Loucy (cell line): ENCODE results near the gene CIB2.
"Not testable (repeated sequence)": the region's sequence is repeated elsewhere in the genome, so short reads cannot be mapped to it uniquely, and the experiment has no call there.

ENCODE experiments used
- H2AFZ ChIP-seq: fragments of 200-600 bp; sonication (generic); 2 replicates; pipeline ENCODE4 v1.6.0; 2016; ENCODE audit warnings: antibody characterized with exemption, mild to moderate bottlenecking, low read length, moderate library complexity
- H3F3A ChIP-seq: fragments of 200-600 bp; 2 replicates; pipeline ENCODE4 v1.6.0; 2016; ENCODE audit warnings: antibody characterized with exemption, low read depth, mild to moderate bottlenecking
- H3K27me3 ChIP-seq: fragments of 200-600 bp; sonication (generic); 2 replicates; pipeline ENCODE4 v1.6.1; 2014; ENCODE audit warnings: low read length, mild to moderate bottlenecking; ENCODE audit not compliant: insufficient read depth, poor library complexity, severe bottlenecking
- H3K36me3 ChIP-seq: fragments of 200-600 bp; sonication (generic); 2 replicates; pipeline ENCODE4 v1.6.1; 2016; ENCODE audit warnings: low read length; ENCODE audit not compliant: insufficient read depth
- H3K4me1 ChIP-seq: fragments of 200-600 bp; sonication (generic); 2 replicates; pipeline ENCODE4 v1.5.1; 2014; ENCODE audit warnings: low read length, mild to moderate bottlenecking; ENCODE audit not compliant: insufficient read depth, poor library complexity, severe bottlenecking
- H3K4me2 ChIP-seq: fragments of 200-600 bp; sonication (generic); 2 replicates; pipeline ENCODE4 v1.6.0; 2014; ENCODE audit warnings: antibody characterized with exemption, low read length, low read depth, mild to moderate bottlenecking; ENCODE audit not compliant: poor library complexity, severe bottlenecking
- H3K4me3 ChIP-seq: fragments of 200-600 bp; sonication (generic); 2 replicates; pipeline ENCODE4 v1.5.1; 2014; ENCODE audit warnings: low read length, mild to moderate bottlenecking, mixed read lengths; ENCODE audit not compliant: poor library complexity, severe bottlenecking
- H3K79me2 ChIP-seq: fragments of 200-600 bp; sonication (generic); 2 replicates; pipeline ENCODE4 v1.6.1; 2014; ENCODE audit warnings: low read length; ENCODE audit not compliant: insufficient read depth
- H3K9ac ChIP-seq: fragments of 200-600 bp; sonication (generic); 2 replicates; pipeline ENCODE4 v1.6.0; 2014; ENCODE audit warnings: mild to moderate bottlenecking, low read depth, low read length, moderate library complexity; ENCODE audit not compliant: poor library complexity, severe bottlenecking
- H3K9me2 ChIP-seq: fragments of 200-600 bp; sonication (generic); replicated peaks from 2 replicates; pipeline ENCODE4 v1.6.1; 2016; ENCODE audit warnings: low read depth, low read length, mixed read lengths
- H3K9me3 ChIP-seq: fragments of 200-600 bp; sonication (generic); 2 replicates; pipeline ENCODE4 v1.6.1; 2014; ENCODE audit warnings: mild to moderate bottlenecking, antibody characterized with exemption, low read length, low read depth; ENCODE audit not compliant: insufficient read depth
- H4K20me1 ChIP-seq: fragments of 200-600 bp; sonication (generic); 2 replicates; pipeline ENCODE4 v1.6.0; 2014; ENCODE audit warnings: antibody characterized with exemption, low read length, mild to moderate bottlenecking; ENCODE audit not compliant: insufficient read depth, poor library complexity, severe bottlenecking
- CTCF ChIP-seq: fragments of 200-600 bp; sonication (generic); conservative IDR thresholded peaks from 2 replicates; pipeline ENCODE4 v1.5.1; 2014; ENCODE audit warnings: mild to moderate bottlenecking, antibody characterized with exemption, low read length
- EZH2phosphoT487 ChIP-seq: fragments of 200-600 bp; IDR thresholded peaks from 2 replicates; pipeline ENCODE4 v1.6.1; 2018; ENCODE audit warnings: antibody characterized with exemption, mild to moderate bottlenecking, moderate library complexity, borderline replicate concordance

The CIB2 gene

GRCh38 chr15:78156653-78157052 lies 25.4 kb upstream of the CIB2 start:
- TF ChIP-seq CTCF, result no peak
- Histone ChIP-seq H3K9me3 (no peaks in the 10 kb centered on the region), H3K4me2 (peak overlapping the region; percentile 15), H3K79me2 (peaks cover 38% of the 10 kb centered on the region), H3K9ac (peak overlapping the region; percentile 53), H3K9me2 (no peaks in the 10 kb centered on the region), H2AFZ (no peak overlapping the region), H3K4me3 (no peak overlapping the region), H3F3A (no peaks in the 10 kb centered on the region), H3K27me3 (no peaks in the 10 kb centered on the region), H3K36me3 (peaks cover 25% of the 10 kb centered on the region), H4K20me1 (peaks cover 2% of the 10 kb centered on the region), H3K4me1 (peaks cover 30% of the 10 kb centered on the region)

GRCh38 chr15:78155355-78155939 lies 24.2 kb upstream of the CIB2 start:
- Histone ChIP-seq H3K4me3 (no peak overlapping the region), H3K79me2 (peaks cover 49% of the 10 kb centered on the region), H3K9me3 (no peaks in the 10 kb centered on the region), H4K20me1 (peaks cover 13% of the 10 kb centered on the region), H3K27me3 (no peaks in the 10 kb centered on the region), H3K9me2 (no peaks in the 10 kb centered on the region), H3F3A (no peaks in the 10 kb centered on the region), H3K36me3 (peaks cover 15% of the 10 kb centered on the region), H3K4me2 (peak overlapping the region; percentile 15), H2AFZ (no peak overlapping the region), H3K4me1 (peaks cover 37% of the 10 kb centered on the region), H3K9ac (no peak overlapping the region)
- TF ChIP-seq CTCF (no peak), EZH2phosphoT487 (no peak)

GRCh38 chr15:78154955-78155354 lies 23.7 kb upstream of the CIB2 start:
- Histone ChIP-seq H3K36me3 (peaks cover 13% of the 10 kb centered on the region), H3K4me3 (no peak overlapping the region), H3K4me2 (peak overlapping the region; percentile 43), H2AFZ (no peak overlapping the region), H3K9me3 (no peaks in the 10 kb centered on the region), H3K79me2 (peaks cover 54% of the 10 kb centered on the region), H3K27me3 (no peaks in the 10 kb centered on the region), H3K9ac (no peak overlapping the region), H3K4me1 (peaks cover 42% of the 10 kb centered on the region), H3K9me2 (no peaks in the 10 kb centered on the region), H4K20me1 (peaks cover 18% of the 10 kb centered on the region), H3F3A (no peaks in the 10 kb centered on the region)
- TF ChIP-seq EZH2phosphoT487, result no peak
- no peak for TF ChIP-seq CTCF

GRCh38 chr15:78151075-78151474 lies 19.8 kb upstream of the CIB2 start:
- Histone ChIP-seq H3K79me2 (peaks cover 61% of the 10 kb centered on the region), H3K4me2 (peak overlapping the region; percentile 86), H3K4me1 (peaks cover 45% of the 10 kb centered on the region), H4K20me1 (peaks cover 25% of the 10 kb centered on the region), H3K9ac (peak overlapping the region; percentile 76), H3K4me3 (peak overlapping the region; percentile 77)
- H3K36me3 ChIP-seq, H3K9me2 ChIP-seq, H2AFZ ChIP-seq, H3F3A ChIP-seq, H3K27me3 ChIP-seq, H3K9me3 ChIP-seq: not testable (repeated sequence)
